Mucosa of descending colon (tissue), 3 donors: ENCODE measurements around the gene MTCL1. TPM values are rescaled to one million over a fixed set of nuclear protein-coding genes. Genes with fewer than 3 reads are reported as not detected.

ENCODE experiments used
- ATAC-seq: fragments of 200-7000 bp; cut with Tn5 transposase; one replicate; pipeline ENCODE4 v1.9.1; 2020; ENCODE audit warnings: mild to moderate bottlenecking, moderate library complexity
- DNase-seq, 3 donors: peaks; one replicate each; pipeline ENCODE4 v3.0.0-alpha.2; 2020
- H3K36me3 ChIP-seq: fragments of 200-600 bp; one replicate; pipeline ENCODE4 v1.8.0; 2021; ENCODE audit warnings: low read depth, mild to moderate bottlenecking
- H3K4me1 ChIP-seq: fragments of 200-600 bp; one replicate; pipeline ENCODE4 v1.8.0; 2021; ENCODE audit warnings: low read depth, mild to moderate bottlenecking
- H3K4me3 ChIP-seq: fragments of 200-600 bp; one replicate; pipeline ENCODE4 v1.8.0; 2021; ENCODE audit warnings: mild to moderate bottlenecking
- H3K9me3 ChIP-seq: fragments of 200-600 bp; one replicate; pipeline ENCODE4 v1.8.0; 2021; ENCODE audit warnings: mild to moderate bottlenecking
- CTCF ChIP-seq: fragments of 200-600 bp; IDR thresholded peaks from one replicate; pipeline ENCODE4 v1.8.0; 2022; ENCODE audit warnings: antibody characterized with exemption, mild to moderate bottlenecking
- intact Hi-C, 2 donors: fragments of 100-400 bp; cut with DNase I in 1 of 2; cut with micrococcal nuclease in 1 of 2; formaldehyde crosslinking; loops; one replicate each; pipeline versions ENCODE4 v1.11.0 to v1.11.1; 2022; cut with DNase I, micrococcal nuclease
- total RNA-seq, 3 donors: library from RNA; stranded (reverse); fragmentation: NEBNext Ultra II Directional in 2 of 3; extraction: Animal tissue kit (Norgen Biotek cat#: 25700) in 2 of 3; gene quantifications; one replicate each; pipeline versions ENCODE4 v1.2.1 to v1.2.4, GENCODE V29; 2021 to 2023
- donor health status: DM: no; HTN: no; CAD: no; lungs with moderate emphysema.
- donor health status: DM: no; HTN: no; CAD: no.
- donor health status: DM: no; HTN: yes; CAD: no.

MTCL1 gene
- total RNA-seq, 3 donors from 2014 or later, result 4.1 to 141 (median 15.4) TPM

- no peaks in the 10 kb centered on the region for H3K9me3 ChIP-seq
- H3K4me1 ChIP-seq, result no peaks in the 10 kb centered on the region
- DNase-seq (no peak), ATAC-seq (no peak)
- no peak for TF ChIP-seq CTCF
- intact Hi-C loops, result no loop called here
- H3K36me3 ChIP-seq, result no peaks in the 10 kb centered on the region
- H3K4me3 ChIP-seq, result no peak overlapping the region
Observed at GRCh38 chr18:8741117-8741516, 35.8 kb downstream of the MTCL1 start.

- DNase-seq (no peak), ATAC-seq (peak; percentile 21)
- H3K36me3 ChIP-seq, result no peaks in the 10 kb centered on the region
Observed at GRCh38 chr18:8741532-8741931, 36.2 kb downstream of the MTCL1 start.

GRCh38 chr18:8742387-8743361, 37.3 kb downstream of the MTCL1 start:
- H3K4me1 ChIP-seq, result no peaks in the 10 kb centered on the region
- no peaks in the 10 kb centered on the region for H3K9me3 ChIP-seq
- intact Hi-C loops, result no loop called here
- DNase-seq (no peak), ATAC-seq (peak; percentile 75)
- H3K36me3 ChIP-seq, result no peaks in the 10 kb centered on the region
- TF ChIP-seq CTCF, result no peak
- no peak overlapping the region for H3K4me3 ChIP-seq

More at GRCh38 chr18:8741532-8741931, 36.2 kb downstream of the MTCL1 start:
- no peak overlapping the region for H3K4me3 ChIP-seq
- no peaks in the 10 kb centered on the region for H3K9me3 ChIP-seq
- no peak for TF ChIP-seq CTCF
- intact Hi-C loops, result no loop called here
- H3K4me1 ChIP-seq, result no peaks in the 10 kb centered on the region

GRCh38 chr18:8744038-8744437, 38.7 kb downstream of the MTCL1 start:
- Histone ChIP-seq H3K4me3 (no peak overlapping the region), H3K4me1 (no peaks in the 10 kb centered on the region), H3K9me3 (no peaks in the 10 kb centered on the region), H3K36me3 (no peaks in the 10 kb centered on the region)
- DNase-seq (no peak), ATAC-seq (no peak)
- no peak for TF ChIP-seq CTCF
- intact Hi-C loops, result no loop called here

GRCh38 chr18:8744656-8745055, 39.3 kb downstream of the MTCL1 start:
- H3K9me3 ChIP-seq, result no peaks in the 10 kb centered on the region
- H3K4me1 ChIP-seq, result no peaks in the 10 kb centered on the region
- intact Hi-C loops, result no loop called here
- no peak overlapping the region for H3K4me3 ChIP-seq
- DNase-seq (peak in 1 of 3 donors; percentile 42), ATAC-seq (no peak)
- no peaks in the 10 kb centered on the region for H3K36me3 ChIP-seq
- no peak for TF ChIP-seq CTCF
